NCI-H460 (cell line): ENCODE data around the gene LYST. TPM values are rescaled to one million over a fixed set of nuclear protein-coding genes. Genes with fewer than 3 reads are reported as not detected.
"Not testable (repeated sequence)": the region's sequence is repeated elsewhere in the genome, so short reads cannot be mapped to it uniquely, and the experiment has no call there.

Experiments used
- DNase-seq: peaks from one replicate; pipeline ENCODE4 v3.0.0-alpha.2; 2016; ENCODE audit warnings: low read depth; ENCODE audit errors: extremely low read depth
- total RNA-seq: library from RNA; depleted of rRNA; stranded (reverse); fragments of >200 nt; shearing (Covaris generic); gene quantifications from 2 replicates; pipeline ENCODE4 v1.2.3, GENCODE V29; 2014

LYST gene
- total RNA-seq, 1 experiment from 2014 or later: 8.7 TPM

DNA sequence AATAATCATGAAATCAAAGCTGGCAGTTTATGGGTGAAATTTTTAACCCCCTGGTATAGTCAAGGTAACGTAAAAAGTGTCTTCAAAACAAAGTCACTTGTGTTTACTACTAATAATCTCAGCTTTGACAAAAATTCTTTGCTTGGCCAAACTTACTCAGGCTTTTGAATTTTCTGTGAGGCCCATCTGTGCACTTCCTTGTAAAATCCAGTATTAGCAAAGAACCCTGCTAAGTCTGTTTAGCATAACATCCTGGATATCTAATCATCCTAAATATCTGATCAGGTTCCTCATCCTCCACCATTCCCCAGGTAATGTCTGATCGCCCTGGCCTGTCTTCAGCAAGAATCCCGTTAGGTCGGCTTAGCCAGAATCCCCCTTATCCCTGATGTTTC, 3.0 kb downstream of the LYST start:
- no peak for DNase-seq

DNA sequence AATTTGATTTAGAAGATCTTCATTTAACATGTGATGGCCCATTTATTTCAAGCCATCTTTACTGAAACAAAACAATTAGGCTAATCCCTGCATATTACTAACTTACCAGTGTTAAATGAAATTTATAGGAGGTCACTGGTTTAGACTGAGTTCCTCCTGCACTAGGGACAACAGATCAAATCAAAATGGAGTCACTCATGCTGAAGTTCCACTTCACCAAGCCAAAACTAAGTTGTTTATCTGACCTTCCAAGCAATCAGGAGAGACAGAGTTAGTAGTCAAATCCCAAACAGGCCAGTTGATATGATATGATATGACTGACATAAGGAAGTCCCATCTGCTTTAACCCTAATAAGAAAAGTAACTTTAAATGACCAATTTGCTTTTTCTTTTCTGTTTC, 4.8 kb downstream of the LYST start:
- DNase-seq: no peak

DNA sequence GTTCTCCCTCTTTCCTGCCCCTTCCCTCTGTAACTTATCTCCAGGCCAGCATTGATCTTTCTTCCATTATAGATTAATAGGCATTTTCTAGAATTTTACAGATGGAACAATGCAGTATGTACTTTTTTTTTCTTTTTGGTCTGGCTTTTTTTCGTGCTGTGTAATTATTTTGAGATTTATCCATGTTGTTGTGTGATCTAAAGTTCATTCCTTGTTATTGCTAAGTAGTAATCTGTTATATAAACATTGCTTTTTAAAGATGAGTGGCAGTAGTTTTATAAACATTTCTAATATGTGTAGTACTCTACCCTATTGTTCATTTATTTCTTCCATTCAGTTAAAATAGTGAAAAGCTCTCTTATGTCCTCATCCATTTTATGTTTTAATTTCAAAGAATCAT, 5.9 kb downstream of the LYST start:
- DNase-seq: no peak

DNA sequence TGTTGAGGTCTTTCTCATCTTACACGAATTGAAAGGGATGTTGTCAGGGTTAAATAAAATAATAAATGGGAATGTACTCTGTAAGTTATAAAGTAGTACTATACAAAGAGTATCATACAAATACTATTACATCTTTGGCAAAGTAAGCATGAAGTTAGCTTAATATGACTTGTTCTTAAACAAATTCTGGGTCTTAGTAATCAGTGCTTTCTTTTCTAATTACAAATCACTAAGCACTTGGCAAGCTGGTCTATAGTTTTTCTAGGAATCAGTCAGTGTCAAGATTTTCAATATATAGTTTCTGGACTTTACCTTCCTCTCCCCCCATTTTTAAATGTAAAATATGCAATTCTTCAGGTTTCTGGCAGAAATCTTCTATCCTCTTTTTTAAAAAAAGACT, 6.9 kb downstream of the LYST start:
- DNase-seq: no peak

DNA sequence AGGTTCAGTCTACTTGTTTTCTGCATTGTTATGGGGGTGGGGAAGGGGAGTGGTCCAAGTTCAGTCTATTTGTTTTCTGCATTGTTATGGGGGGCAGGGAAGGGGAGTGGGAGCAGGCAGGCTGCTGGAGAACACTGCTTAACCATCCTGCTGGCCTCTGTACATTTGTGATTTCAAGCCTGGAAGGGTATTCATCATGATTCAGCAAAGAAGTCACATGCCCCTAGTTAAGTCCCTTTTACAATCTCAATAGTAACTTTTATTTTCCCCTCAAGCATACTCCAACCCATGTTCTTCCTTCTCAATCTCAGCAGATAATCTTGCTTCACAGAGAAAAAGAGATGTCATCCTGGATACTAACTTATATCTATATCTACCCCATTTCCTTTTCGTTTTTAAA, 7.9 kb downstream of the LYST start:
- no peak for DNase-seq

DNA sequence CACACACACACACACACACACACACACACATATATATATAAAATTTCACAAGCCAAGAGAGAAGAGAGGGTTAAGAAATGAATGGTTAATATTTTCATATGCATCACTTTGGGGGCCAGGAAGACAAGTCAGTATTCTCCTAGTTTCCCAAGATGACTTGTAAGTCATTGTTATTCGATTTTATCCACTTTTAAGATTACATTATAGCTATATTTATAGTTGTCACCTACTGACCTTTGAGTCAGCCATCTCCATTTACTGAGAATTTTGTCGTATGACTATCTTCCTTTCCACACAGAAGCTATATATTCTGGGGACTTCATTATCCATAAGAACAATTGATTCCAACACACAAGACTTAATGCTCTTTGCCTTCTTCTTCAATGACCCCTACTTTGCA, 8.9 kb downstream of the LYST start:
- no peak for DNase-seq

DNA sequence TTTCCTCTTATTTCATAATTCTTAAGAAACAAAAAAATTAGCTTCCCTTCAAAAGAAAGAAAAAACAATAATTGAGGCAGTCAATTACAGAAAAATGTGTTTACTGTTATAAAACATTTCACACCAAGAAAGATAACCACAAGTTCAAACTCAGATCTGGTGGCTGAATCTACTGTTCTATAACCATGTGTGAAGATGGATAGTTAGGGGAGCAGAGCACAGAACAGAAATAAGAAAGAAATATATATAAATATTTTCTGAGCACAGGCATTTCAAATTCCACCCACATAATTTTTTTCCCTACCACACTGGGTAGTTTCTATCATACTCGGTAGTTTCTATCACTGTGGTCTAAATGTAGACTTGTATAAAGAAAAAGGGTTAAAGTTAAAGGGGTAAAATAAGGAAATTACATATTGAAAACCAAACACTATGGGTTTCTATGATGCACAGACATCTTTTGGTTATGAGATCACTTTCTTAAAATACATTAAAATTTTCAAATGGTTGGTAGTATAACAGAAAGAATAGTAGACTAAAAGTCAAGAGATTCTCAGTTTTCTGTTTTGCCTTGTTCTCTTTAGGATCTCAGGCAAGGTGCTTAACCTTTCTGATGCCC, 10.8 kb downstream of the LYST start:
- DNase-seq: no peak

DNA sequence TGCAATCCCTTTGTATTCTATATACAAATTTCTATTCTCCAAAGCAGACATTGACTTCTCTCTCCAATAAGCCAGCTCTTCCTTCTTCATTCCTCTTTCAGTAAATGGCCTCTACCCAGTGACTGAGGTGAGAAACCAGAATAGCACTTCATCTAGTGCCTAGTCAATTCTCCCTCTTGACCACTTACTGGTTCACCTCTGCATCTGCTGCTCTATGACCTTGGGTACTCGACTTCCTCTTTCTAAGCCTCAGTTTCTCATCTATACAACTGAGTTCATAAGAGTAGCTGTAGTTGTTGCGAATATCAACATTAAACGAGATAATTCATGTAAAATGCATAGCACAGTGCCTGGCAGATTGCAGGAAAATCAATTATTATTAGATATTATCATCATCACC, 12.4 kb downstream of the LYST start:
- DNase-seq: no peak

DNA sequence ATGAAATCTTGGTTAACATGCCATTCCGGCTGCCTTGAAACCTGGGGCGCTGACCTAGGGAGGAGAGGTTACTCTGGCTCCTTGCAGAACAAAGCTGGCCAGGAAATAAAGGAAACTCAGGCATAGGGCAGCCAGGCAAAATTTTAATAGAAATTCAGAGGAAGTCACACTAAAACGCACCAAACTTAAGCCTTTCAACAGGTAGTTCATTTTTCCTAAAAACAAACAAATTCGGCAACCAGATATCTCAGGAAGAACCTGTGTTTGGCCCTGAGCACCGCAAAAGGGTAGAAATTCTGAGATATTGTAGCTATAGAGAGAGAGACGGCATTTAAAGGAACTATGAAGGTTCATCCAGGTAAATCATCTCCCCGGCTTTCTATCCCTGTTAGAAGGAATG, 13.1 kb downstream of the LYST start:
- no peak for DNase-seq

DNA sequence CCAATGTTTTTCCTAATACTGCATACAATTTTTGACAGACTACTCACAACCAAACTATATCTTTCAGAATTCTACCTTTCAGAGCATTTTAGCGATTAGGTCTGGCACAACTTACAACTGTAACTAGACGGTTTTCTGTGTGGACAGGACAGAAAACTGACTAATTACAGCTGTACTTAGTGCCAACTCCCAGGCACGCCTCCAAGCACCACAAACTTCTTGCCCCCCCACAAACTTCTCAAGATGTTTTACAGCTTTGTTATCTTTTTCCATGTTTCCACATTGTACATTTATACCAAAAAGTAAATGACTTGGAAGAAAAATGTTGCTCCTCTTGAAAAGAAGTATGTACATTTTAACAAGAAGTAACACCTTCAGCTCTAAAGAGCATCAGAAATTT, 13.8 kb downstream of the LYST start:
- no peak for DNase-seq

DNA sequence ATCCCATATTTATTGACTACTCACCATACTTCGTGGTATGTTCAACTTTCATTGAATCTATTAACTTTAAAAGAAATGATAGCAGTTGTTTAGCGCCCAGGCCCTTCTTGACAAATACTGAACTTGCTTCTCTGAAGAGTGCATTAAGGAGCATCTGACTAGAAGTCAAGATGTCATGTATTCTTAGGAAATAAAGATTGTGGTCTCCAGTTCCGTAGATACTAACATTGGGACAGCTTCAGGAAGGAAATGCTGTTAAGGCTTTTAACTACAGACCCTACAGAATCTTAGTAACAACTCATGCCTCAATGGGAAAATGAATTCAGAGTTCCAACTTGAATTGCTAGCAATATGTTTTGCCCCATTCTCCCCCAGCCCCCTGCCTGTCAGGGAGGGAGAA, 14.8 kb downstream of the LYST start:
- no peak for DNase-seq

DNA sequence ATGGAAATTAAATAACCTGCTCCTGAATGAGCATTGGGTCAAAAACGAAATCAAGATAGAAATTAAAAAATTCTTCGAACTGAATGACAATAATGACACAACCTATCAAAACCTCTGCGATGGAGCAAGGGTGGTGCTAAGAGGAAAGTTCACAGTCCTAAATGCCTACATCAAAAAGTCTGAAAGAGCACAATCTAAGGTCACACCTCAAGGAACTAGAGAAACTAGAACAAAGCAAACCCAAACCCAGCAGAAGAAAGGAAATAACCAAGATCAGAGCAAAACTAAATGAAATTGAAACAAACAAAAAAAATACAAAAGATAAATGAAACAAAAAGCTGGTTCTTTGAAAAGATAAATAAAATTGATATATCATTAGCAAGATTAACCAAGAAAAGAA, 18.5 kb downstream of the LYST start:
- DNase-seq: not testable (repeated sequence)

DNA sequence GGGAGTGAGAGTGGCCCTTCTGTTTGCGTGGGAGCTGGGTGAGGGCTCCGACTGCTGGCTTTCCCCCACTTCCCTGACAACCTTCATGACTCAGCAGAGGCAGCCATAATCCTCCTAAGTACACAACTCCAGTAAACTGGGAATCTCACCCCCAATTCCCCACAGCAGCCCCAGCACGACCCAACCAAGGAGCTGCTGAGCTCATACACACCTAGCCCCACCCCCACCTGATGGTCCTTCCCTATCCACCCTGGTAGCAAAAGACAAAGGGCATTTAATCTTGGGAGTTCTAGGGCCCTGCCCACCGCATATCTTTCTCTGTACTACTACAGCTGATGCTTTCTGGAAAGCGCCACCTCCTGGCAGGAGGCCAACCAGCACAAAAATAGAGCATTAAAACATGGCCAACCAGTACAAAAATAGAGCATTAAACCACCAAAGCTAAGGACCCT, 21.0 kb downstream of the LYST start:
- DNase-seq: not testable (repeated sequence)

DNA sequence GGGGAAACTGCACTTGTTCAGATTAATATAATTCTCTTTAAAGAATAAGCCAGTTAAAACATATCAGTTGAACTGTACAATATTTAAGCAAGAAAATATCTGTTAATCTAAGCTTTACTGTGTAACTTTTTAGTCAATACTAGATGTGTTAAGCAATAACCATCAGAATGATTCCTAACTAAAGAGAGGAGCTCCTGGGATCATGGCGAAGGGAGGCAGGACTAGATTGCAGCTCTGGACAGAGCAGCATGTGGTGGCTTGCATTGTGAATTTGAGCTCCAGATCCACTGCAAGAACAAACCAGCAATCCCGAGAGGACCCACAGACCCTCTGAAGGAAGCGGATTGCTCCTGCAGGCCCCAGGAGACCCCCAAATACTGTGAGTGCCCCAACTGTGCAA, 21.9 kb downstream of the LYST start:
- no peak for DNase-seq

DNA sequence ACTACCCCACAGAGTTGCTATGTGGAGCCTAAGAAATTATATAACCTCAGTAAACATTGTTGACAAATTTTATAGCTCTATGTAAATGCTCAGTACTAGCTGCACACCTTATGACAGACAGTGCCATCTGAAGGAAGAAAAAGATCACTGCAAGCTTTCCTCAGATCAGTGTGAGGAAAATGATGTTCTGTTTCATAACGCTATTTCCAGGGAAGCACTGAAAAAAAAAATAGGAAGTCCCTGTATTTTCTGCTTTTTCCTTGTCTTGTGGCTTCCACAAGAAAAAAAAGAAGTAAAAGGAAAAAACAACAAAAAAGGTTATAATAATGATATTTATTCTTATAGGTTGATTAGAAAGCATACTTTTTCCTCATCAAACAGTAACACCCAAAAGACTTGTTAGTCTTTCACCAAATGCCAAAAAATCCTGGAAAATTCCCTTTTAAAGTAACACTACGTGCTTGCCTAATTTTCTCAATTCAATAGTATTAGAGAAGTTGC, 23.2 kb downstream of the LYST start:
- DNase-seq: peak; percentile 51

DNA sequence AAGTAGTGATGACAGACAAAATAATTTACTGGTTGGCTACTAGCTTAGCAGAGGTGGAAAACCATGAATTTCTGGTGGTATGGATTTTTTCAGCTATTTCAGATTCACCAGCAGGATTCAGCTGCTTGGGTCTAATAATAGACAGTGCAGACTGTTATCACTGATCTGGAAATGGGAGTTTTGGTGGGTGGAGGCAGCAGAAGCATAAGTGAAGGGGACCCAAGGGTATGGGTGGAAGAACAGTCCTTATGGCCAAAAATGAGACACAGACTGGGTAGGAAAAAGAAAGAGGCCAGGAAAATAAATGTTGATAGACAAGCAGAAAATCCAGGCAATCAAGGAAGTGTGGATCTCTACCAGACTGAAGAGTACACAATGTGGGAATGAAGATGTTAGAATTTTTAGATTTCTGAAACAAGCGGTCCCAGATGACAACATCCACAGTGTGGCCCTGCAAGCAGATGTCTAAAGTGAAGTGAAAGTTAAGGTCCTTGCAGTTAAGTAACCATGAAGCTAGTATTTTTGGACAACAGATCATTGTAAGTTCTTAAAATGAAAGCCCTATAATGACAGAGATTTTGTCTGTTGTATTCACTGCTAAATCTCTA, 24.7 kb downstream of the LYST start:
- DNase-seq: no peak

DNA sequence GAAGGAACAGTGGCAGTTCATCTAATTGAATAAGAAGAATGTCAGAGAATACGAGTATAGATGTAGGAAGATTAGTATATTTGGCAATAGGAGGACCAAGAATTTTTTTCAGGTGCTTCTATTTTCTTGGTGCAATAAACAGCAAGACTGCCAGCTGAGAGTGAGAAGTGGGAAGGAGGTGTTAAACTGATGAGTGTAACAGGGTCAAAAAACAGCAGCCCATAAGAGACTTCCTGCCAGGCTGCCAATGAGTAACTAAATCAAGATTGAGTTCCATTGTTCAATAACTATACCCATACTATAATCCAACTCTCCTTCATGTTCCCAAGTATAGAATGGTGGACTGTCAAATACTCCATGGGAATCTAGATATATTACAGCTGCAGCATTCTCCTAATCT, 28.7 kb downstream of the LYST start:
- DNase-seq: no peak

DNA sequence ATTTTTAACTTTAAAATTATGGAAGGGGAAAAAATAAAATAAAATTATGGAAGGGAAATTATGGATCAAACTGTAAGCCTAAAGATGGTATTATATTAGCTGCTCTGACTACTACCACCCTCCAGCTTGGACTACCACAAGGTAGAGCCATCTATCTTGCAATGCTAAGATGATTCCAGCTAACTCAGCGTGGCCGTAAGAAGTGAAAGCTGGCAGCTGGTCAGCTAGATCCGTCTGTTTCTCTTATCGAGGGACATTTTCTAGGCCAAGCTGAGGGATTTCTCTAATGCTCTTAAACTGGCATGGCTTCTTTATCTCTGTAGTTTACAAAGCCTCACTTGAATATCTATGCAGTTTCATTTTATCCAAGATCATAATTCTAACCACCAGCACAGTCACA, 31.5 kb downstream of the LYST start:
- no peak for DNase-seq

DNA sequence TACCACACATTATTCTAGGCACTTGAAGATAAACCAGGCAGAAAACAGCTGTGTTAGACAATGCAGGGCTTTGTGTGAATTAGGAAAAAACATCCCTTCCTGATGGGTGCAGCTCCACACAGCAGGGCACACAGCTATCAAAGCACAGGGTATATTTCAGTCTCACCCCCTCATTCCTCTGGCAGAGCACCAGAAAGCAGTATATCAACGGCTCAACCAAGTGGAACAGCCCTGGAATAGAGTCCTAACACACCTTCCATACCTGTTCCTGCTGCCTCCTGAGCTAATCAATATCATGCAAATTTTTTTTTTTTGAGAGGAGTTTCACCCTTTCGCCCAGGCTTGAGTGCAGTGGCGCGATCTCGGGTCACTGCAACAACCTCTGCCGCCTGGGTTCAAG, 32.1 kb downstream of the LYST start:
- no peak for DNase-seq

DNA sequence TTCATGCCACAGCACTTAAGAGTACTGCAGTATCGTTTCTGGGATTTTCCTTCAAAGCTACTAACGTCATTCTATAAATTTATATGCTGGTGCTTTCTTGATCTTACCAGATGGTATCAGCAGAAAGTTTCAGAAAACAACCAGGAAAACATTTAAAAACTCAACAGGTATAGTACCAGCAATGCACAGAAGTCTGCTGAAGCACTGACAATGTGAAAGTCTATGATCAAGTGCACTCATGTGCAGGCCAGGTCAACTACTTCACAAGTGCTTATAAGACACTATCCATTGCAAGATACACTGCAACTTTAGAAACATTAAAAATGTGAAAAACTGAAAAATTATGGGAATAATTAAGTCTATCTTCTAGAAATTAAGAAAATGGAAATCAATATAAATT, 34.7 kb downstream of the LYST start:
- DNase-seq: no peak

DNA sequence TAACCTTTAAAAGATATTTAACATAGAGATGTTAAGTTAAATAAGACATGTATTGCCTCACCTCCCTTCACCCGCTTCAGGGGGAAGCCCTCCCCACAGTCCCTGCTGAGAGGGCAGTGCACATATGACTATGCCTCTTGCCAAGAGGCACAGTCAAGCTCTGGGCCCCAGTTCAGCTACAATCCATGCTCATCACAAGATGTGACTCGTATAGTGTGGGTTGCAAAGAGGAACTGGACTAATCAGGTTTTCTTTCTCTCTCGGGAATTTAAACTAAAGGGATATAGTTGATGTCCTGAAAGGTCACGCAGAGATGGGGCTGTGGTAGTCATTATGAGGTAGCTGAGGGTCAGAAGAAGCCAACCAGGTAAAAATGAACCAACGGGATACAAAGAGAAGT, 35.6 kb downstream of the LYST start:
- DNase-seq: peak; percentile 53

DNA sequence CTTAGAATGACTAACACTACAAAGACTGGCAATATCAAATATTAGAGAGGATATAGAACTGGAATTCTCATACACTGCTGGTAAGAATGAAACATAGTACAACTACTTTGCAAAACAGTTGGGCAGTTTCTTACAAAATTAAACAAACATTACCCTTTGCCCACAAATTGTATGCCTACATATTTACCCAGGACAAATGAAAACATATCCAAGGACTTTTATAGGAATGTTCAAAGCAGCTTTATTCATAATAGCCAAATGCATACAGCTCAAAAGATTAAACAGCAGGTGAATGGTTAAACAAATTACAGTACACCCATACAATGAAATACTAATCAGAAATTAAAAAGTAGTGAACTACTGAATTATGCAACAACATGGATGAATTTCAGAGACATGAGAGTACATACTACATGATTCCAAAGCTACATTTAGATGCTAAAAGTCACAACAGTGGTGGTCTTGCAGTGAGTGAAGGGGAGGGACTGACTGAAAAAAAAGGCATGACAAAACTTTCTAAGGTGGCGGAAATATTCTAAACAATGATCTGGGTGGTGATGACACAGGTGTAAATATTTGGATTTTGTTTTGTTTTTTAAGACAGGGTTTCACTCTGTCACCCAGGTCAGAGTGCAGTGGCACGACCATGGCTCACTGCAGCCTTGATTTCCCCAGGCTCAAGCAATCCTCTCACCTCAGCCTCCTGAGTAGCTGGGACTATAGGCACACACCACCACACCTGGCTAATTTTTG, 40.4 kb downstream of the LYST start:
- no peak for DNase-seq
